Panc1 (cell line): ENCODE measurements around the gene FBN1. TPM values are rescaled to one million over a fixed set of nuclear protein-coding genes. Genes with fewer than 3 reads are reported as not detected.

Experiments used
- ATAC-seq: fragments of 200-7000 bp; cut with Tn5 transposase; 2 replicates; pipeline ENCODE4 v1.9.1; 2020; ENCODE audit warnings: mild to moderate bottlenecking, moderate library complexity
- BruUV-seq: library from RNA; stranded (reverse); fragments of 400-500 nt; replicated peaks from 2 replicates; lab custom pipeline; 2021; lab: Mats Ljungman, UMichigan
- CTCF ChIA-PET: fragments of 300-600 bp; sonication (Branson Sonifier 250); formaldehyde crosslinking; loops from one replicate; lab custom pipeline; 2022; ENCODE audit warnings: antibody characterized with exemption; lab: Charles Lee
- POLR2A ChIA-PET: fragments of 300-600 bp; sonication (Branson Sonifier 250); formaldehyde crosslinking; loops from one replicate; lab custom pipeline; 2022; ENCODE audit warnings: antibody characterized with exemption; lab: Charles Lee
- DNase-seq: peaks from one replicate; pipeline ENCODE4 v3.0.0-alpha.2; 2010; ENCODE audit warnings: low read depth, low spot score
- H3K27ac ChIP-seq: 2 replicates; pipeline ENCODE4 v1.5.1; 2011; ENCODE audit warnings: mild to moderate bottlenecking, low read length, inconsistent platforms
- H3K27me3 ChIP-seq: fragments of 200-500 bp; sonication (Bioruptor generic); 2 replicates; pipeline ENCODE4 v1.6.0; 2014; ENCODE audit warnings: low read length, inconsistent platforms; ENCODE audit not compliant: control insufficient read depth, insufficient read depth
- H3K36me3 ChIP-seq: fragments of 200-500 bp; sonication (Bioruptor generic); 2 replicates; pipeline ENCODE4 v1.5.1; 2014; ENCODE audit warnings: inconsistent platforms, mild to moderate bottlenecking, low read length, moderate library complexity; ENCODE audit not compliant: control insufficient read depth, insufficient read depth
- H3K4me1 ChIP-seq: 2 replicates; pipeline ENCODE4 v1.5.1; 2011; ENCODE audit warnings: inconsistent platforms, mild to moderate bottlenecking, low read length, moderate library complexity; ENCODE audit not compliant: control insufficient read depth, insufficient read depth
- H3K4me3 ChIP-seq, 2 experiments: 2 replicates each; pipeline ENCODE4 v1.5.1; 2011 to 2012; ENCODE audit warnings: low read depth in 2 of 2, low read length in 2 of 2, mild to moderate bottlenecking in 2 of 2, inconsistent platforms in 1 of 2, moderate library complexity in 1 of 2
- H3K9me3 ChIP-seq: fragments of 200-500 bp; sonication (Bioruptor generic); 2 replicates; pipeline ENCODE4 v1.5.1; 2014; ENCODE audit warnings: low read depth, mild to moderate bottlenecking, inconsistent platforms, low read length, moderate library complexity; ENCODE audit not compliant: control insufficient read depth, insufficient read depth
- CTCF ChIP-seq: fragments of 450-650 bp; IDR thresholded peaks from 2 replicates; pipeline ENCODE4 v1.5.1; 2017; ENCODE audit warnings: mild to moderate bottlenecking
- POLR2AphosphoS5 ChIP-seq: IDR thresholded peaks from 2 replicates; pipeline ENCODE4 v1.6.1; 2012; ENCODE audit warnings: mild to moderate bottlenecking, low read depth, low read length, moderate library complexity
- SIN3A ChIP-seq: IDR thresholded peaks from 2 replicates; pipeline ENCODE4 v1.6.1; 2012; ENCODE audit warnings: low read depth, mild to moderate bottlenecking, low read length, moderate library complexity, borderline replicate concordance; ENCODE audit not compliant: insufficient read depth
- TCF7L2 ChIP-seq: IDR thresholded peaks from 2 replicates; pipeline ENCODE4 v1.6.1; 2011; ENCODE audit warnings: mild to moderate bottlenecking, low read depth, low read length, inconsistent platforms
- in situ Hi-C: cut with HindIII; loops from 2 replicates; pipeline ENCODE4 v1.10.0; 2016; ENCODE audit warnings: low sequenced_read_pairs, low pct_unique_long_range_greater_than_20kb
- intact Hi-C: fragments of 100-400 bp; cut with micrococcal nuclease; formaldehyde crosslinking; loops from one replicate; pipeline ENCODE4 v1.10.0; 2022; ENCODE audit not compliant: unreplicated experiment
- total RNA-seq: library from RNA; stranded (reverse); gene quantifications from one replicate; pipeline ENCODE4 v1.2.1, GENCODE V29; 2021; ENCODE audit not compliant: unreplicated experiment
- TF ChIP-seq, protein P1 (sequence below), 2 experiments: IDR thresholded peaks; 2 replicates each; pipeline ENCODE4 v1.6.1; 2011 to 2012; ENCODE audit warnings: low read depth in 2 of 2, control low read depth in 1 of 2, low read length in 1 of 2, mild to moderate bottlenecking in 1 of 2, moderate library complexity in 1 of 2; ENCODE audit not compliant: insufficient read depth in 1 of 2

FBN1 gene
- total RNA-seq, 1 experiment from 2014 or later: 0.46 TPM

DNA sequence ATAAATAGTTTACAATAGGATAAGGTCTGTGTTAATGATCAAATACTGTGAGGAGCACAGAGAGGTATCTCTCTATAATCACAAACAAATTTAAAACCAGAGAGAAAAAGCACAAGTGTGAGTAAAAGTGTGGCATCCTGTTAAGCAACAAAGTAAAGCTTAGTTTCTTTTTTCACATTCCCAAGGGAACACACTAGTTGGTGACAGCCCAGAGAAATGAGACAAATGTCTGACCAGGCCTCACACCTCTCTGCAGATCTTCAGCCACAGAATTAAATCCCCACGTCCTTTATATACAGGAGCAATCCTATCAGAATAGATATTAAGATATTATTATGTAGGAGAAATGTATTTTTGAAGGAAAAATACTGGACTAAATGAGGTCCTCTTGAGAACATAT, 2.7 kb downstream of the FBN1 start:
- H3K27ac ChIP-seq: no peak overlapping the region
- peaks cover 12% of the 10 kb centered on the region for H3K27me3 ChIP-seq
- POLR2A ChIA-PET: no interaction called here
- no peaks in the 10 kb centered on the region for H3K9me3 ChIP-seq
- no peaks in the 10 kb centered on the region; the same call in 1 of the 2 replicates for H3K4me1 ChIP-seq
- no peak for DNase-seq
- CTCF ChIA-PET: no interaction called here
- no peaks in the 10 kb centered on the region for H3K36me3 ChIP-seq
- TF ChIP-seq, protein P1, sequence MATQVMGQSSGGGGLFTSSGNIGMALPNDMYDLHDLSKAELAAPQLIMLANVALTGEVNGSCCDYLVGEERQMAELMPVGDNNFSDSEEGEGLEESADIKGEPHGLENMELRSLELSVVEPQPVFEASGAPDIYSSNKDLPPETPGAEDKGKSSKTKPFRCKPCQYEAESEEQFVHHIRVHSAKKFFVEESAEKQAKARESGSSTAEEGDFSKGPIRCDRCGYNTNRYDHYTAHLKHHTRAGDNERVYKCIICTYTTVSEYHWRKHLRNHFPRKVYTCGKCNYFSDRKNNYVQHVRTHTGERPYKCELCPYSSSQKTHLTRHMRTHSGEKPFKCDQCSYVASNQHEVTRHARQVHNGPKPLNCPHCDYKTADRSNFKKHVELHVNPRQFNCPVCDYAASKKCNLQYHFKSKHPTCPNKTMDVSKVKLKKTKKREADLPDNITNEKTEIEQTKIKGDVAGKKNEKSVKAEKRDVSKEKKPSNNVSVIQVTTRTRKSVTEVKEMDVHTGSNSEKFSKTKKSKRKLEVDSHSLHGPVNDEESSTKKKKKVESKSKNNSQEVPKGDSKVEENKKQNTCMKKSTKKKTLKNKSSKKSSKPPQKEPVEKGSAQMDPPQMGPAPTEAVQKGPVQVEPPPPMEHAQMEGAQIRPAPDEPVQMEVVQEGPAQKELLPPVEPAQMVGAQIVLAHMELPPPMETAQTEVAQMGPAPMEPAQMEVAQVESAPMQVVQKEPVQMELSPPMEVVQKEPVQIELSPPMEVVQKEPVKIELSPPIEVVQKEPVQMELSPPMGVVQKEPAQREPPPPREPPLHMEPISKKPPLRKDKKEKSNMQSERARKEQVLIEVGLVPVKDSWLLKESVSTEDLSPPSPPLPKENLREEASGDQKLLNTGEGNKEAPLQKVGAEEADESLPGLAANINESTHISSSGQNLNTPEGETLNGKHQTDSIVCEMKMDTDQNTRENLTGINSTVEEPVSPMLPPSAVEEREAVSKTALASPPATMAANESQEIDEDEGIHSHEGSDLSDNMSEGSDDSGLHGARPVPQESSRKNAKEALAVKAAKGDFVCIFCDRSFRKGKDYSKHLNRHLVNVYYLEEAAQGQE (IDR thresholded peaks at IDR 0.05; ENCODE audit: insufficient read depth in 1 of 2, low read depth in 2 of 2, low read length in 1 of 2): no peak
- TF ChIP-seq SIN3A (no peak), CTCF (no peak), TCF7L2 (no peak), POLR2AphosphoS5 (no peak)
- in situ Hi-C loops: no loop called here
- intact Hi-C loops: loop anchor here (10.0 kb wide), 1 partner anchor 288 kb away; no protein-coding TSS in a partner anchor
- ATAC-seq: no peak
- peak overlapping the region in 1 of 2 experiments; percentile 56; a peak in 1 of 4 replicates for H3K4me3 ChIP-seq
- BruUV-seq: no TSS peak

- ChIA-PET CTCF (no interaction called here), POLR2A (no interaction called here)
- intact Hi-C loops: loop anchor here (10.0 kb wide), 1 partner anchor 287 kb away; no protein-coding TSS in a partner anchor
Measured at GRCh38 chr15:48641416-48641815, 4.1 kb downstream of the FBN1 start.

More at GRCh38 chr15:48641416-48641815, 4.1 kb downstream of the FBN1 start:
- peak; percentile 46 for TF ChIP-seq CTCF
- TF ChIP-seq, protein P1 (IDR thresholded peaks at IDR 0.05; ENCODE audit: insufficient read depth in 1 of 2, low read depth in 2 of 2, low read length in 1 of 2): no peak
- H3K36me3 ChIP-seq: no peaks in the 10 kb centered on the region
- DNase-seq (peak; percentile 10), ATAC-seq (no peak)
- H3K27ac ChIP-seq: no peak overlapping the region
- H3K4me1 ChIP-seq: no peaks in the 10 kb centered on the region; the same call in 1 of the 2 replicates
- H3K4me3 ChIP-seq: no peak overlapping the region; a peak in 1 of 4 replicates
- peaks cover 12% of the 10 kb centered on the region for H3K27me3 ChIP-seq
- BruUV-seq: no TSS peak
- in situ Hi-C loops: no loop called here
- H3K9me3 ChIP-seq: no peaks in the 10 kb centered on the region
